HG03521 (cell line): ENCODE measurements around the gene ALLC.

Experiments used
- ATAC-seq: cut with Tn5 transposase; IDR thresholded peaks from one replicate; pipeline ENCODE4 v1.9.1; 2021; ENCODE audit warnings: mild to moderate bottlenecking, moderate library complexity; ENCODE audit not compliant: unreplicated experiment

The ALLC gene

DNA sequence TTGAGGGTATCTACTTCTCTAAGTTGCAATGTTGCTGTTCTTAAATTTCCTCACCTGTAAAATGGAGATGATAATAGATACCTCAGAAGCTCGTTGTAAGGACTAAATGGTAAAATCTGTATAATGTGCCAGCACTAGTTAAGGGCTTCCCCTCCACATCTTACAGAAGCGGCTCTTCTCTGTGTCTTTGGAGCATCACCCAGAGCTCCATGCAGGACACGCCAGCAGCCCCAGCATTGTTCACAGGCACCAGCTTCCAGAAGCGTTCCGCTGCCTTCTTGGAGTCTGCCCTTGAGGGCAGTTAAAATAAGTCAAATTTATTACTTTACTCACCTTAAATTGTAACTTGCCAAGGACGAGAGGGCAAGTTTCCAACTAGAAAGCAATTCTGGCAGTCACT, 51.2 kb downstream of the ALLC start:
- ATAC-seq: no peak

DNA sequence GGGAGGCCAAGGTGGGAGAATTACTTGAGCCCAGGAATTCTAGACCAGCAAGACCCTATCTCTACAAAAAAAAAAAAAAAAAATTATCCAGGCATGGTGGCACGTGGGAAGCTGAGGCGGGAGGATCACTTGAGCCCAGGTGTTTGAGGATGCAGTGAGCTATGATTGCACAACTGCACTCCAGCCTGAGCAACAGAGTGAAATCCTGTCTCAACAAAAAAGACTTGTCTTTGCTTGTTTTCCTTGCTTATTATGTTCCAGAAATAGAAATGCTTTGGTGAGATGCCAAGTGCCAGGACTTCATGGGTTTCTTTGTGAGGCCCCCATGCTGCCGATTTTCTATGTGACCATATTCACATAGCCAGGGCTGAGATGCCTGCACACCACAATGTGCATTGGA, 54.4 kb downstream of the ALLC start:
- no peak for ATAC-seq

- ATAC-seq: no peak
These were observed 55.0 kb downstream of the ALLC start for GRCh38 chr2:3712831-3713503.

GRCh38 chr2:3718679-3719078, 60.7 kb downstream of the ALLC start:
- ATAC-seq: no peak

DNA sequence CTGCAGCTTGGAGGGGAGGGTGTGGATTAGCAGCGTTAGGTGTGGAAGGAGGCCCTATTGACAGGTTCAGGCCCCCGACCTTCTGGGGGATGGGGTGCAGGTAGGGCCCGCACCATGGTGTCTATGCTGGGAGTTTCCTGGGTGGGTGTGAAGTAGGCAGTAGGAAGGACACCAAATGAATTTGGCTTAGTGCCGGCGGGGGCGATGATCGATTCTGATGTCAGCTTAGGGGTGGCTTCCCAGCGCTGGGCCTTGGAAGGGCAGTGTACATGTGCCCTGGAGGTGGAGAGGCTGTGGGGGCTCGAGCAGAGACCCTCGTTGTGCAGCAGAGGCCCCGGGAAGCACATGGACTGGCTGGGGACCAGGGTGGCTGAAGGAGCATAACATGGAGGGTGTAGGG, 67.0 kb downstream of the ALLC start:
- no peak for ATAC-seq

- ATAC-seq: no peak
These were observed 67.7 kb downstream of the ALLC start for GRCh38 chr2:3725458-3726250.

DNA sequence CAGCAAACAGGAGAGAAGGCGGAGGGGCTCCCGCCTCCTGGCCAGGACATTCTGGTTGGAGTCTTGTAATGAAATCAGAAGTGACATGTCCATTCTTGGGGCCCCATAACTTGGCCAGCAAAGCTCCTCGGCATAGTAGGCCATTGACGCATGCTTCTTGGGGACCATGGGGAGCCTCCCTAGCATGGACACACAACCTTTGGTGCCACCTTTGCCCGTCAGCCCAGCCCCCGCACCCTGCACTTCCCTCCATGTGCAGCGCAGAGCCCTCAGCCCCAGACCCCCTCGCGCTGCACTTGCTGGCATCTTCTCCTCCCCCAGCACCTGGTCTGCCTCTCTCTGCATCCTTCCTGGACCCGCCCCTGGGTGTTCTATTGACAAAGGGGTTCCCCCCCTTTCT, 68.5 kb downstream of the ALLC start:
- no peak for ATAC-seq

- ATAC-seq: no peak
These were observed 69.5 kb downstream of the ALLC start for GRCh38 chr2:3727397-3728045.

- ATAC-seq: no peak
These were observed 70.4 kb downstream of the ALLC start for GRCh38 chr2:3728104-3729054.

GRCh38 chr2:3729055-3729448, 71.1 kb downstream of the ALLC start:
- no peak for ATAC-seq

GRCh38 chr2:3729786-3730185, 71.8 kb downstream of the ALLC start:
- ATAC-seq: no peak

DNA sequence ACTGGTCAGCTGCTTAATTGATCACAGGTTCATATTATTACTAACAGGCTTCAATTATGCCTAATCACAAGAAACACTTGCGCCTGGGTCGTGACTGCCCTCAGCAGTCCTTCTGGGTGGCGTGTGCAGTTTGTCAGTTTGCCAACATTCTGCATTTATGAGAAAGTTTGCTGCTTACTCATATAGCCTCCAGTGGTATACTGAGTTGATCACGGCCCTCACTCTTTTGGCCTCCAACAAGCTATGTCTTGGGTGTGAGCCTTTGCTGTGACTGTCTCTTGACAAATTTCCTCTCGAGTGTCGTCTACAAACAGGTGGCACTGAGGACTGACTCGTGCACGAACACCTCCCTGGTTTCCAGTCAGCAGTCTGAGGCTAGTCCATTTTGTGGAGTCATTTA, 72.6 kb downstream of the ALLC start:
- no peak for ATAC-seq

- no peak for ATAC-seq
These were observed 73.8 kb downstream of the ALLC start for GRCh38 chr2:3731829-3732228.

DNA sequence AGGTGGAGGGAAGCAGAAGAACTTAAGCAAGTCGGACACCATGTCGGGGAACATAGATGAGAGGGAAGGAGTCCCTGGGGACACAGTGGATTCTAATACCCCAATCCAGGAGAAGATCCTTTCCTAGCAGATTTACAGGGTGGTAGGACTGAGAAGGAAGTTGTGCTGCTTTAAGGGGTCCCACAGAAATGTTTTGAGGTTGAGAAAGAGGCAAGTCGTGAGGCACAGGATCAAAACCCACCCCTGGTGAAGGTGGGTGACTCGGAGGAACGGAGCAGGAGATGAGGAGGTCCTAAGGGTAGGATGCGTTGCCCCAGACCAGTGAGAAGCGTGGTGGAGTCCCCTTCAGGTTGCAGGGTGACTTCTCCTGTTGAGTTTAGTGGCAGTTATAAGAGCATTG, 78.1 kb downstream of the ALLC start:
- no peak for ATAC-seq

GRCh38 chr2:3737128-3737527, 79.1 kb downstream of the ALLC start:
- ATAC-seq: no peak

DNA sequence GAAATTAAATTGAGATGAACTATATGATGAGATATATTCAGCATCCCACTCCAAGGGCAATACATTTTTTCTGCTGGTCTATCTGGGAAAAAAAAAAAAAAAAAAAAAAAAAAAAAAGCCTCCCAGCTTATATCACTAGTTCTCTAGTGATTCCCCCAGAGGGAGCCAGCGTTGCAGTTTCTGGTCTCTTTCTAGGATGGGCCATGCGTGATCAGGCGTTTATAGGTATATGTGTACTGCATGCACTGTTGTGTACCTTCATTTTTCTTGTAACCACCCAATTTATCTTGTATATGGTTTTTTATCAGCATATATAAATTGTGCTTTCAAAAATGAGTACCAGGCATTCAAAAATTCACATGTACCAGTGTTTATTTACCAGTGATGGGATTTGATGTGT, 80.5 kb downstream of the ALLC start:
- ATAC-seq: no peak

GRCh38 chr2:3739313-3739712, 81.3 kb downstream of the ALLC start:
- ATAC-seq: no peak

DNA sequence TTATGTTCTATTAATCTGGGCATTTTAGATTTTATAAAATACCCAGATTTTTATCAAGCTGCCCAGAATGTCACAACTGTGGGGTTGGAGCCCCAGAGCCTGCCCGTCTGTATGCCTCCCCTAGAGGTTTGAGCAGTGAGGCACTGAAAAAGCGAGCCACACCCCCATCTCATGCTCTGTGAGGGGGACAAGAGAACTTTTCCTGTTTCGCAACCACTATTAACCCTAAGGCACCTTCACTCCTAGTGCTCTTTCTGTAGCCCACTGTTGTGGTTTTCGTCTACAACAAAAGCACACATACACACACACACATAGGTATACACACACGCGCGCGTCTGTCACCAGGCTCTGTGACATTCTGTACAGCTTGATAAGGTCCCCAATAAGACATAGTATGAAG, 83.4 kb downstream of the ALLC start:
- ATAC-seq: no peak

DNA sequence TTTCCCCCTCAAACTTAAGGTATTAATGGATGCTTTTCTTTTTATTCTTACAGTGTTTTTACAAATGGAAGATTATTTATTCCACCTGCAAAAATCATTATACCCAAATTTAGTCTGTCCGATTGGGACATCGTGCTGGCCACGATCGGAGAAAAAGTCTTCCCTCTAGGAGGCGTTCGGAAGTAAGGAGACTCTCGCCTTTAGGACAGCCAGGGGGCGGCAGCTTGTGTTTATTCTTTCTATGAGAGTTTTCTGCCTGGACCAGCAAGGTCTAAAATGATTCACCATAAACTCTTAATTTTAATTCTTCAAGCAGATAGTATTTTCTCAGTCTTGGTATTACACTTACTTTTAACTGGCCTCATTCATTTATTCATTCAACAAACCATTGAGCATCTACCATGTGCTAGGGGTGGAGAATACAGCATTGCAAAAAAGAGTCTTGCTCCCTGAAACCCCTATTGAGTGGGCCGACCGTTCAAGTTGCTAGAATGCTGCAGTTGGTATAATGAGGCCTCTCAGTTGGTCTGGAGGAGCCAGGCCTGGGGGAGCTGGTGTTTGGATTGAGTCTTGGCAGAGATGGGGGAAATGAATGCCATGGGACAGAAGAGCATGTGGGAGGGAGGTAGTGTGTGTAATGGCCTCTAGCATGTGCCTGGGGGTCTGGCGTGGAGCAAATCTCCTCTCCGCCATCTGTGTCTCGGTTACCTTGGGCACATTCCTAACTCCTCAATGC, 84.0 kb downstream of the ALLC start:
- no peak for ATAC-seq

DNA sequence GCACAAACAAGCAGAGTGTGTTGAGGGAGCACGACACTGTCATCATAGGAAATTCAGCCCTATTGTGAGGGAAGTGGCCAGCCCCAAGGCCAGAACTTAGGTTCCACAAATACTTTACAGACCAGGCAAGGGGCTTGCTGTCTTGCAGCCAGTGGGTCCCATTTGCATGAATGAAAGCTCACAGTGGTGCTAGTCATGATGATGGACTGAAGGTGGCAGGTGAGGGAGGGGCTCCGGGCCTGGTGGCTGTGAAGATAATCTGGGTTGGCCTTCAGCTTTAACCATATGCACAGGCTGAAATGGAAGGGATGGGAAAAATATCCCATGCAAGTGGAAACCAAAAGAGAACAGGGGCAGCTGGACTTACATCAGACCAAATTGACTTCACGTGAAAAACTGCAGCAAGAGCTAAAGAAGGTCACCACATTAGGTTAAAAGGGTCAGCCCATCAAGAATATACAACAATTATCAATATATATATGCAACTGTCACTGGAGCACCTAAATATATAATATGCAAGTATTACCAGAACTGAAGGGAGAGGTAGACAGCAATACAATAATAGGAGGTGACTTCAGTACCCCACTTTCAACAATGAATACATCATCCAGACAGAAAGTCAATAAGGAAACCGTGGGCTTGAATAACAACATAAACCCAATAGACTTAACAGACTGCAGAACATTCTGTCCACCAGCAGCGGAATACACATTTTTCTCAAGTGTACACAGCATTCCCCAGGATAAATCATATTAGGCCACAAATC, 84.9 kb downstream of the ALLC start:
- no peak for ATAC-seq
